Measurements from ENCODE around the gene GCSAM.
"Not testable (repeated sequence)": the region's sequence is repeated elsewhere in the genome, so short reads cannot be mapped to it uniquely, and the experiment has no call there.

Gene GCSAM

GRCh38 chr3:112074006-112074405 lies 59.0 kb downstream of the GCSAM start:
- DNase-seq (ENCODE audit: low read depth), result no peak
- no peak overlapping the region for H3K4me3 ChIP-seq (ENCODE audit: low read depth, low read length)
- no peak for TF ChIP-seq CTCF (IDR thresholded peaks at IDR 0.05; ENCODE audit: insufficient read depth, low read depth, low read length, missing control alignments)

GRCh38 chr3:112072387-112073060 lies 60.5 kb downstream of the GCSAM start:
- H3K4me3 ChIP-seq (ENCODE audit: low read depth, low read length); DNase-seq (ENCODE audit: low read depth): not testable (repeated sequence)

Measured in GM12865 (cell line).